IPS-11a (cell line): ENCODE data around the gene COL15A1.
A peak's percentile ranks its signal among the peaks of the same experiment; 100 is the strongest.

Experiments
- H3K4me3 ChIP-seq: one replicate; pipeline ENCODE4 v1.5.1; 2013; ENCODE audit warnings: low read depth, low read length, control low read depth

The COL15A1 gene

DNA sequence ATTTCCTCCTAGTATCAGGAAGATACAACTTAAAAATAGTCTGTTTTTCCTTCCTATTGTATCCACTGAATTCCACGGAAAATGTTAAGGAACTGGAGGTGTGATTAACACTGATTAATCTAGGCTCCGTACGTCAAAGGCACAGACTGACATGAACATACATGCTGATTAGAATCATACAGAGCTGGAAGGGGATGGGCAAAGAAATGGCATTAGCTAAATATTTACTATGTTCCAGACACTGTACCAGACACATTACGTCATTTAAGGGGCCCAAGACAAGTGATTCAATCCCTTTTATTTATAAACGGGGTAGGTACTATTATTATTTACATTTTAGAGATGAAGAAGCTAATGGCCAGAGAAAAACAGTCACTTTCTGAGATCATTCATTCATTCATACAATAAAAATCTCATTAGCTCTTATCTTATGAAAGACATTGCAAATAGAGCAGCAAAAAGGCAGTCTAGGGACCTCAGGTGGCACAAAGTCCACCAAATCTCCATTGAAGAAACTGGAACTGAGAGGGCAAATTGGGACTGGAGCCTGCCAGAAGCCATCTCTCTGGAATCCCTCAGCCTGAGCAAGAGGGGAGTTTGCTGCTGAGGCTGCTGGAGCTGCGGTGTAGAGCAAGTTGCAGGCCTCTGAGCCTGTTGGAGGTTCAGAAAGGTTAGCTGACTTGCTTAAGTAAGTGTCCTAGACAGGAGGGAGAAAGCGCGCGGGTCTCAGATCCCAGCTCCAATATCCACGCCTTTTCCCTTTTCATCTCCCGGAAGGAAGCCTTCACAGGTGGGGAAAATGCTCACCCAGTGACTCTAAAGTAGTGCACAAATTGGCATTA is 159.6 kb downstream of the COL15A1 start:
- H3K4me3 ChIP-seq: no peak overlapping the region

- peak overlapping the region; percentile 62 for H3K4me3 ChIP-seq
These were observed 160.3 kb downstream of the COL15A1 start for GRCh38 chr9:99103901-99104458.

DNA sequence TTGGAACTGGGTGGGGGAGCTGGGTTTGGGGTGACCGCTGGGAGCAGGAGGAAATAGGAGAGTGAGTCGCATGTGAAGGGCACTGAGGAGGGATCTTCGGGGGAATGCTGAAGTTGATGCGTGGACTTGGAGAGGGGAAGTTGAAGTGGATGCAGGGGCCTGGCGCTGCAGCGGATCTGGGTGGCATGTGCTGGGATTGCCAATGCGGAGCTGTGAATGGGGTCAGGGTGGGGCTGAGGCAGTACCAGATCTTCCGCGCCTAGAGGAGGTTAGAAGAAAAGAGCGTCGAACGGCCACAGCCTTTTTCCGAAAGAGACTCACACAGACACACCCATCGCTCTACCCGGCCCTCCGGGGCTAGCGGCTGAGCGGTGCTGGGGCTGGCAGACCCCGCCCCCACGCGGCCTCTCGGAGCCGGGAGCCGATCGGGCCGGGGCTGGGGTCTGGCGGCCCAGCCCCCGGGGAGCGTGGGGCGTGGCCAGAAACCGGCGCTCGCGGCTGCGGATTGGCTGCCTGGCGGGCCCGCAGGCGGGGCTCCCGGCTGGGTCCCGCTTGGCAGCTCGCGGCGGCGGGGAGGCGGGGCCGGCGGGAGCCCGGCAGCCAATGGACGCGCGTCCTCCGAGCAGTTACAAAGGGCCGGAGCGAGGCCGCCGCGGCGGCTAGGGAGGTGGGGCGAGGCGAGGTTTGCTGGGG is 160.9 kb downstream of the COL15A1 start, which contains the start of gene TGFBR1:
Gene TGFBR1, plus strand, starts transcription at position 655 of the 693 bp plus-strand sequence. CDS start 93 bp downstream, outside the sequence.
- peak within 1 kb of the TSS; percentile 72 for H3K4me3 ChIP-seq

- peak overlapping the region; percentile 72 for H3K4me3 ChIP-seq
These were observed 161.7 kb downstream of the COL15A1 start for GRCh38 chr9:99105152-99106043.

DNA sequence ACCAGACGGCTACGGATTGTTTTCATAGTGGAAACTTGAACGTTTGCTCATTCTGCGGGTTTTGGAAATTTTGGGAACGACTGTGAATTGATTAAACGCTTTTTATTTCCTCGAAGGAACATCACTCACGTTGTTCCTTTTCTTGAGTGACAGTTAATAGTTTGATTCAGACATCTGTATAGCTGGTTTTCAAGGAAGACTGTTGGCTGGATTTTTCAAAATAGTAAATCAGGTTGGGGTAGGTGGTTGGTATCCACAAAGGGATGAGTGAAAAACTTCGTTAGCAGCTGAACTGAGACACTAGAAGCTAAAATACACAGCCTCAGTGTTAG is 162.3 kb downstream of the COL15A1 start:
- H3K4me3 ChIP-seq: peak overlapping the region; percentile 72

- H3K4me3 ChIP-seq: no peak overlapping the region
These were observed 163.7 kb downstream of the COL15A1 start for GRCh38 chr9:99107421-99107820.

DNA sequence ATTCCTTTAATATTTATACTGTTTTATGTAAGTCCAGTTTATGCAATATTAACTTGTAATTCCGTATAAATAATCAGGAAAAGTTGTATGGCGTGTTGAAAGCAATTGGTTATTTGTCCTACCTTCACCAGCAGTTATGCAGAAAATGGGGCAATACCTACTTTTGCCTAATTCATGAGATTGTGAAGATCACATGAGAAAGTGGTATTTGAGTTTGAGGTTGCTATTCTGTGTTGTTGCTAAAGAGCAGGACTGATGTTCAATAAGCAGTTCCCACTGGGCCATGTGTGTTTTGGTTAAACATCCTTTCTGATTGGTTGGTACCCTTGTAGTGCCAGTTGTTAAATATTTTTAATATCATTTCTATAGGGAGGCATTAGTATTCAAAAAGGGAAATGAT is 164.4 kb downstream of the COL15A1 start:
- no peak overlapping the region for H3K4me3 ChIP-seq

DNA sequence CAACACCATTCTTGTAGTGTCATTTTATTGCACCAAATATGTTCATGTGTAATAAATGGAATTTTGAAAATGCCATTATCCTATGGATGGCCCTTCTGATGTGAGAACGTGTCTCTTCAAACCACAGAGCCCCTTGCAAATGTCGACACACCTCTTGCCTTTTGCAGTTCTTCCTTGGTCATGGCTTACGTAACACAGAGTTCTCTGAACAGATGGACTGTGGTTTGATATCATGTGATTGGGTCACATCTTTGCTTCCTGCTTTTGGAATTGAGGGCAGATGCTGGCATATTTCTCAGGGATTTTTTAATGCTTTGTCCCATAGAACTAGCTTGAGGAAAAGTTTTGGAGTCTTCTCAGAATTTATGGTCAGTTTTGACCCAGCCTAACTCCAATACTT is 165.8 kb downstream of the COL15A1 start:
- no peak overlapping the region for H3K4me3 ChIP-seq

- no peak overlapping the region for H3K4me3 ChIP-seq
These were observed 169.2 kb downstream of the COL15A1 start for GRCh38 chr9:99112750-99113413.

DNA sequence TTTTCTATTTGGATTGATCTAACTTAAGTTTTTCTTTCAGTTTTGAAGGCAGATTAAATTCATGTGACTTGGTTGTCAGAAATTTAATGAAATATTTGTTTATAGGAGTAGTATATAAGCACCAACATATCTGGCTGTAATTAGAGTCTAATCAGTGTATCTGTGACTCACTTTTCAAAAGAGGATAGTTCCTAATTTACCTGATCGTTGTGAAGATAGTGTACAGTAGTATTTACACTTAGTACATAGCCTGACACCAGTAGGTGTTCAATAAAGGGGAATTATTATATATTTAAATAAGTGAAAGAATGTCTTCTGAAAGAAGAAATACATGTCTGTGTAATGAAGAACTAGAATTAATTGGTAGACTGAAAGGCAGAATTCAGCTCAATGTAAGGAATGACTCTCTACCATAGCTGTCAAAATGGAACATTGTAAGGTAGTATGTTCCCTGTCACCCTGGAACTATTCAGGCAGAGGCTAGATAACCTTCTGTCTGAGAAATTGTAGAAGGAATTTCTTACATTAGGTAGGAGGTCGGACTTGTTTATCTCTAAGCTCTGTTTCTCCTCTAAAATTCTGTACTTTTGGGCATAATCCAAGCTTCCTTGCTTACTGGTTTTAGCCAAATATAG is 169.8 kb downstream of the COL15A1 start:
- no peak overlapping the region for H3K4me3 ChIP-seq

DNA sequence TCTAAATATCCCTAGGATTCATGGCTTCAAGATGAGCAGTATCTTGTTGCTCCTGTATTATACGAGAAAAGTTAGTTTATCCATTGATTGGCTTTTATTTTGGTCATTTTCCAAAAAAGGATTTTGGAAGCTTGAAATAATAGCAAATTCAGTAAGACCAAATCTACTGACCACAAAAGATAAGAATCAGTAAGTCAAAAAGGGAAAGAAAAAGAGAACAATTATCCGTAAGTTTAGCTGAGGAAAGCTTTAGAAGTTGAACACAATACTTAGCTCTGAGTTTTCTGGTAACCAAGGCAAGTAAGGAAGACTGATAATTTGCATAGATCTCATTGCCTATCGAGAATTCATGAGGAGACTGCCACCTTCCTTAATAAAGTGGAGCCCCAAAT is 170.3 kb downstream of the COL15A1 start:
- H3K4me3 ChIP-seq: no peak overlapping the region

GRCh38 chr9:99114846-99115500 is 171.3 kb downstream of the COL15A1 start:
- H3K4me3 ChIP-seq: no peak overlapping the region

- no peak overlapping the region for H3K4me3 ChIP-seq
These were observed 172.3 kb downstream of the COL15A1 start for GRCh38 chr9:99116003-99116411.

- no peak overlapping the region for H3K4me3 ChIP-seq
These were observed 175.2 kb downstream of the COL15A1 start for GRCh38 chr9:99118782-99119466.

DNA sequence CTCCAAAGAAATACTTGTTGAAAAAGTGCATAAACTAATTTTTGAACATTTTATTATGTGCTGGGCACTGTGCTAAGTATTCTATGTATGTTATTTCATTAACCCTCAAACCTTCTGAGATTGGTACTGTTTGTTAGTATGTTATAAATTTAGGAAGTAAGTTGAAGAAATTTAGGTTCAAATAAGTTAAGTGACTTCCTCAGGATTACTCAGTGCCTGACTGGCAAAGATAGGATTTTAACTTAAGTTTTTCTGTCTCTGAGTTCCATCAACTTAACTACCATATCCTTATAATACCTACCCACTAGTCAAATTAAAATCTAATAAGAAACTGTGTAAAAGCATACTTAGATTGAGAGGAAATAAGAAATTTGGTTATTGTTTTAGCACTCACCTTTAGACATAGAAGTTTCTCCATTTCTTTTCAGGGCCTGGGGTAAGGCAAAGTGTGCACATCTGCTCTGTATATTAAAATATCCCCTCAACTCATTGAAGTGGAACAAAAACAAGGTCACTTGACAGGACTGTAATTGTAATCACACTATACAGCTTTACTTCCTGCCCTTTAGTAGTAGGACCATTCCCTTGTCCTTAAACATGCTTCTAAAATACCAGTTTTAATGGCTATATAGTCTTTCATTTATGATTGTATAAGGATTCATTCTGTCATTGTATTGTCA is 176.4 kb downstream of the COL15A1 start:
- no peak overlapping the region for H3K4me3 ChIP-seq
